HUES48 (cell line): ENCODE results near the gene IFI35.
"Not testable (repeated sequence)": the region's sequence is repeated elsewhere in the genome, so short reads cannot be mapped to it uniquely, and the experiment has no call there.

Source experiments
- H3K27ac ChIP-seq: one replicate; pipeline ENCODE4 v1.7.0; 2013; ENCODE audit warnings: low read depth, low read length, inconsistent platforms
- H3K27me3 ChIP-seq: 2 replicates; pipeline ENCODE4 v1.6.1; 2013; ENCODE audit warnings: mild to moderate bottlenecking, low read length; ENCODE audit not compliant: control insufficient read depth, insufficient read depth
- H3K36me3 ChIP-seq: 2 replicates; pipeline ENCODE4 v1.6.1; 2013; ENCODE audit warnings: low read length; ENCODE audit not compliant: control insufficient read depth, insufficient read depth
- H3K4me1 ChIP-seq: 2 replicates; pipeline ENCODE4 v1.6.1; 2013; ENCODE audit warnings: mild to moderate bottlenecking, low read length; ENCODE audit not compliant: control insufficient read depth, insufficient read depth
- H3K4me3 ChIP-seq: 2 replicates; pipeline ENCODE4 v1.5.1; 2013; ENCODE audit warnings: mild to moderate bottlenecking, low read depth, low read length
- H3K9ac ChIP-seq: 2 replicates; pipeline ENCODE4 v1.6.1; 2013; ENCODE audit warnings: mild to moderate bottlenecking, low read depth, low read length, moderate library complexity
- H3K9me3 ChIP-seq: 2 replicates; pipeline ENCODE4 v1.6.1; 2013; ENCODE audit warnings: low read length; ENCODE audit not compliant: control insufficient read depth, insufficient read depth

Gene IFI35

GRCh38 chr17:42999003-42999525, 7.5 kb upstream of the IFI35 start:
- H3K9me3 ChIP-seq = no peaks in the 10 kb centered on the region
- peak overlapping the region; percentile 99 for H3K4me3 ChIP-seq
- peaks cover 12% of the 10 kb centered on the region; the same call in 1 of the 2 replicates for H3K4me1 ChIP-seq
- no peaks in the 10 kb centered on the region for H3K27me3 ChIP-seq
- peaks cover 46% of the 10 kb centered on the region for H3K36me3 ChIP-seq
- peak overlapping the region; percentile 97 for H3K9ac ChIP-seq
- peak overlapping the region; percentile 98 for H3K27ac ChIP-seq

DNA sequence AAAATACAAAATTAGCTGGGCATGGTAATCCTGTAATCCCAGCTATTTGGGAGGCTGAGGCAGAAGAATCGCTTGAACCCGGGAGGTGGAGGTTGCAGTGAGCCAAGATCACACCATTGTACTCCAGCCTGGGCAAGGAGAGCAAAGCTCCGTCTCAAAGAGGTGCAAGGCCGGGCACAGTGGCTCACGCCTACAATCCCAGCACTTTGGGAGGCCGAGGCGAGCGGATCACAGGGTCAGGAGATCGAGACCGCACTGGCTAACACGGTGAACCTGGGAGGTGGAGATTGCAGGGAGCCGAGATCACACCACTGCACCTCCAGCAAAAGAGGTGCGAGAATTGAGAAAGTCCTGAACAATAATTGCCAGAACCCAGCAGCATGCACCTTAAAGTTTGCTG, 5.7 kb upstream of the IFI35 start:
- Histone ChIP-seq H3K27ac (peak overlapping the region; percentile 59), H3K4me1 (peaks cover 12% of the 10 kb centered on the region; the same call in 1 of the 2 replicates), H3K36me3 (peaks cover 54% of the 10 kb centered on the region)
- H3K9me3 ChIP-seq, H3K27me3 ChIP-seq, H3K4me3 ChIP-seq, H3K9ac ChIP-seq: not testable (repeated sequence)

- Histone ChIP-seq H3K4me1 (peaks cover 11% of the 10 kb centered on the region; the same call in 1 of the 2 replicates), H3K9ac (no peak overlapping the region), H3K27ac (peak overlapping the region; percentile 51), H3K27me3 (no peaks in the 10 kb centered on the region), H3K9me3 (no peaks in the 10 kb centered on the region), H3K4me3 (no peak overlapping the region), H3K36me3 (peaks cover 54% of the 10 kb centered on the region)
Measured at GRCh38 chr17:43003542-43004172, 2.9 kb upstream of the IFI35 start.

- Histone ChIP-seq H3K9ac (no peak overlapping the region), H3K9me3 (no peaks in the 10 kb centered on the region), H3K4me1 (peaks cover 5% of the 10 kb centered on the region; the same call in 1 of the 2 replicates), H3K27me3 (no peaks in the 10 kb centered on the region), H3K4me3 (no peak overlapping the region), H3K27ac (no peak overlapping the region), H3K36me3 (peaks cover 14% of the 10 kb centered on the region)
Measured at GRCh38 chr17:43010667-43011308, 4.2 kb downstream of the IFI35 start.

GRCh38 chr17:43011728-43012472, 5.3 kb downstream of the IFI35 start:
- Histone ChIP-seq H3K9me3 (no peaks in the 10 kb centered on the region), H3K4me3 (no peak overlapping the region), H3K27me3 (no peaks in the 10 kb centered on the region), H3K27ac (no peak overlapping the region), H3K36me3 (peaks cover 24% of the 10 kb centered on the region), H3K4me1 (peaks cover 2% of the 10 kb centered on the region; the same call in 1 of the 2 replicates), H3K9ac (no peak overlapping the region)

DNA sequence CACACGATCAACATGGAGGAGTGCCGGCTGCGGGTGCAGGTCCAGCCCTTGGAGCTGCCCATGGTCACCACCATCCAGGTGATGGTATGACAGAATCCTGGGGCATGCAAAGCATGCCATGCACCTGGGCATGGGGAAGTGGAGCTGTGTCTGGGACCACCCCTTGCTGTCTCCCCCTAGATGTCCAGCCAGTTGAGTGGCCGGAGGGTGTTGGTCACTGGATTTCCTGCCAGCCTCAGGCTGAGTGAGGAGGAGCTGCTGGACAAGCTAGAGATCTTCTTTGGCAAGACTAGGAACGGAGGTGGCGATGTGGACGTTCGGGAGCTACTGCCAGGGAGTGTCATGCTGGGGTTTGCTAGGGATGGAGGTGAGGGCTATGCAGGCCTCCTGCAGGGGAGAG, 6.7 kb downstream of the IFI35 start:
- peaks cover 35% of the 10 kb centered on the region for H3K36me3 ChIP-seq
- H3K9me3 ChIP-seq = no peaks in the 10 kb centered on the region
- no peaks in the 10 kb centered on the region; the same call in 1 of the 2 replicates for H3K4me1 ChIP-seq
- no peak overlapping the region for H3K27ac ChIP-seq
- no peak overlapping the region for H3K4me3 ChIP-seq
- no peaks in the 10 kb centered on the region for H3K27me3 ChIP-seq
- no peak overlapping the region for H3K9ac ChIP-seq

DNA sequence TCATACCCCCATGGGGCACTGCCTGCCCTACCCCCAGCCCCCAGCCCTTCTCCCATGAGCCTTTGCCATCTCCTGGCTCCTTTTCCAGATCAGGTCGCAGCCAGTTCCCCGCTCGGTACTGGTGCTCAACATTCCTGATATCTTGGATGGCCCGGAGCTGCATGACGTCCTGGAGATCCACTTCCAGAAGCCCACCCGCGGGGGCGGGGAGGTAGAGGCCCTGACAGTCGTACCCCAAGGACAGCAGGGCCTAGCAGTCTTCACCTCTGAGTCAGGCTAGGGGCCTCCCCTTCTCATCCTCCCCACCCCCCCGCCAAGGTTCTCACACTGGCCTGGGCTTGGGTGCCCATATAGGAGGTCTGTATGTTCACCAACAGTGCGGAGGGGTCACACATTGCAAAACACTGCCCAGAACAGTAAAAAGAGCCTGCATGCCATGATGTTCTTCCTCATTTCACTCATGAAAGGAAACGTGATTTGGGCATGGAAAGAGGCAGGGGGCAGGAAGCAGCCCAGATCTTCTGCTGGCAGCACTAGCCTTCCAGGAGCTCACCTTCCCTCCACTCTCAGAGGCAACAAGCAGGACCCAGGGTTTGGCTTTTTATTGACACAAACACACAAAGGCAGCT, 7.5 kb downstream of the IFI35 start:
- Histone ChIP-seq H3K4me1 (no peaks in the 10 kb centered on the region; the same call in 1 of the 2 replicates), H3K4me3 (no peak overlapping the region), H3K27me3 (no peaks in the 10 kb centered on the region), H3K36me3 (peaks cover 43% of the 10 kb centered on the region), H3K9me3 (no peaks in the 10 kb centered on the region), H3K9ac (no peak overlapping the region), H3K27ac (no peak overlapping the region)

DNA sequence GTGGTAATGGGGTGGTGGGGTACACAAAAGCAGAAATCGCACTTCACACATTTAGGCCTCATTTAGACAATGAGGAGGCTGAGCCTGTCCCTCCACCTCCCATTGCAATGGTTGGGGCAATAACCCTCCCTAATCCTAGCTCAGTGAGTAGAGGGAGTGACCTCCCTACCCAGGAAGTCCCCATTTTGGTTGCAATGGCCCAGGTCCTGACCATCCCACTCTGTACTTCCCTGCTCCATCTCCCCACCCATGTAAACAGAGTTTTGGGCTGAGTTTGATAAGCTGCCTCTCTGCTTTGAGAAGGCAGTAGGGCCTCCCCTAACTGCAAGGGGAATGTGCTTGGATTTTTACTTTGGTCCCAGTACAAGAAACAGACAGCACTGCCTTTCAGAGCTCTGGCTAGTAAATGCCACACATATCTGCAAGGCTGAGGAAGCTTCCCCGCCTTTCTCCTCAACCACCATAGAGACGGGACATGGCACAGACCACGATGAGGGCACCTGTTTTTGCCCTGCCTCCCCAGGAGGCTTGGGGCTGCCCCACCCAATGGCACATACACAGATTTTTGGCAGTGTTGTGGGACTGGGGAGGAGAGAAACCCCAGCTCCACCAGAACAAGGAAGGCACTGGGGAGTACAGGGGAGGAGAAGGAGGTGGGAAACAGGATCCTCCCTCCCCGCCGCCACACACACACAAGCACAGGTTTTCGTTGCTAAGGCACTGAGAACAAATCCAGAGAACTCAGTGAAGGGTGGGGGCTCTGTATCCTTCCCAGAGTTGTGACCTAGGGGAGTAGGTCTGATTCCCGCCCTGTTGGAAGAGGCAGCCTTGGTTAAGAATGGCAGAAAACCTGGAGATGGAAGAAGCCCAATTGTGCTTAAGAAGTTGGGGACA, 8.3 kb downstream of the IFI35 start:
- Histone ChIP-seq H3K36me3 (peaks cover 51% of the 10 kb centered on the region), H3K4me3 (no peak overlapping the region), H3K4me1 (peaks cover 6% of the 10 kb centered on the region)

GRCh38 chr17:43015579-43015978, 9.0 kb downstream of the IFI35 start:
- Histone ChIP-seq H3K27me3 (no peaks in the 10 kb centered on the region), H3K9me3 (no peaks in the 10 kb centered on the region), H3K4me1 (peaks cover 12% of the 10 kb centered on the region), H3K36me3 (peaks cover 51% of the 10 kb centered on the region), H3K9ac (no peak overlapping the region), H3K27ac (no peak overlapping the region), H3K4me3 (no peak overlapping the region)

More for the DNA sequence above, 8.3 kb downstream of the IFI35 start:
- H3K9ac ChIP-seq = no peak overlapping the region
- H3K9me3 ChIP-seq = no peaks in the 10 kb centered on the region
- no peaks in the 10 kb centered on the region for H3K27me3 ChIP-seq
- H3K27ac ChIP-seq = no peak overlapping the region

- no peak overlapping the region for H3K27ac ChIP-seq
- H3K36me3 ChIP-seq = peaks cover 51% of the 10 kb centered on the region
- no peak overlapping the region for H3K9ac ChIP-seq
Measured at GRCh38 chr17:43016216-43016615, 9.6 kb downstream of the IFI35 start.

More at GRCh38 chr17:43016216-43016615, 9.6 kb downstream of the IFI35 start:
- Histone ChIP-seq H3K27me3 (no peaks in the 10 kb centered on the region), H3K4me3 (no peak overlapping the region), H3K9me3 (no peaks in the 10 kb centered on the region), H3K4me1 (peaks cover 12% of the 10 kb centered on the region)
